KBM-7 (cell line): ENCODE measurements around the gene RNF186.

Source experiments
- DNase-seq: peaks from one replicate; pipeline ENCODE4 v3.0.0-alpha.2; 2015
- in situ Hi-C: fragments of 300-500 bp; cut with MboI; formaldehyde crosslinking; loops from 2 replicates; pipeline ENCODE4 v1.14.3; 2020; ENCODE audit warnings: low sequenced_read_pairs, low pct_unique_long_range_greater_than_20kb, mixed read lengths

The RNF186 gene

DNA sequence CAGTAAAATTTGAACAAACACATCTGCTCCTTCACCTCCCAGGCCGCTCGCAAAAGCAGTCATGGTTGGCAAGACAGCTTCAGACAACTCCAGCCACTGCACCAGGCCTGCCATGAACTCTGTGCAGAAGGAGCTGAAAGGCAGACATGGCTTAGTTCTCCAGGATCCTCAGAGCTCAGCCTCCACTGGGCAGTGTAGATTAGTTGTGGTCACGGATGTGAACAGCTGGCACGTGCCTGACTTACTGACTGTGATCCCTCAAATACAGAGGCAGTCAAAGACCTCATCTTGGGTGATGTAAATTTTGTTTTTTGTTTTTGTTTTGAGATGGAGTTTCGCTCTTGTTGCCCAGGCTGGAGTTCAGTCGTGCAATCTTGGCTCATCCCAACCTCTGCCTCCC, 43.7 kb downstream of the RNF186 start:
- no peak for DNase-seq
- in situ Hi-C loops, result no loop called here

DNA sequence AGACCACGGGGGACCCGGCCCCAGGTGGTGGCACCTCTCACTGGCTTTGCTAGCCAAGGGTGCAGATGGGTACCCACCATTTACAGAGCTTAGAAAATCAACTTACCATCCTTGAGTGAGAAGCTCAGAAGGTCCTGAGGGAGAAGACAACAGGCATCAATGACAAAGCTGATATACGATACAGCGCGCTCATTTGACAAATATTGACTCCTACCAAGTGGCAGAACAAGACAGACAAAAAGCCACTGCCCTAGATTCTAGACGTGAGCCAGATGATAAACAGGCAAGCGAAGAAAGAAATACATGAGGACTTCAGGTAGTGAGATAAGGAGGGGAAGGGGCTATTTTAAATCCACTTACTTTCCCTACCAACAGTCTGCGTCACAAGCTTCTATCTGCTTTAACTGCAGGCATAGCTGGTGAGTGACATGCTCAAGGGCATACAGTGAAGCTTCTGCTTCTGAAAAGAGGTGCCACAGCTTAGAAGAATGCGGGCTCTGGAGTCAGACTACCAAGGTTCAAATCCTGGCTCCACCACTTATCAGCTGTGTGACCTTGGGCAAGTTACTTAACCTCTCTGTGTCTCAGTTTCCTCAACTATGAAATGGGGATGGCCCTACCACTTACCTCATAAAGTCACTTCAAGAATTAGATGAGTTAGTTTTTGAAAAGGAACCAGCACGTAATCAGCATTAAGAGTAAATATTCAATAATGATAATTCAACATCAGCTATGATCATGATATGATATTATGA, 44.5 kb downstream of the RNF186 start:
- in situ Hi-C loops, result no loop called here
- DNase-seq, result no peak

GRCh38 chr1:19769211-19769932, 45.7 kb downstream of the RNF186 start:
- in situ Hi-C loops, result no loop called here
- DNase-seq, result no peak

- DNase-seq, result no peak
- in situ Hi-C loops, result no loop called here
These were observed 46.5 kb downstream of the RNF186 start for GRCh38 chr1:19768353-19769210.

DNA sequence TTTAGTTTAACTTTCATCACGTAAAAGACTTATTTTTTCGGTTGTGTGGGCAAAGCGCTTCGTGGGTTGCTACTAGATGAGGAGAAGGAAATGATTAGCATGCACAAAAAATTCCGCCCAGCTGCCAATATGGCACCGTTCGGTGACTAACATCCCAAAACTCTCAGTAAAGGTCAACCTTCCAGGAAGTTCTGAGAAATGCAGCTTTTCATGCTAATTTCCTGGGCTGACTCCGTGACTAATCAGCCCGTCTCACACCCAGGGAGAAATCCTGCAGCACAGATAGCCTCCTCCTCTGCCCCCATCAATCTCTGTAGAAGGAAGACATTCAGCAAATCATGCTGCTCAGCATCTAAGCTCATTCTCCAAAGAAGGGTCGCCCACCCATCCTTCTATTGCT, 49.5 kb downstream of the RNF186 start:
- DNase-seq, result no peak
- in situ Hi-C loops, result no loop called here

DNA sequence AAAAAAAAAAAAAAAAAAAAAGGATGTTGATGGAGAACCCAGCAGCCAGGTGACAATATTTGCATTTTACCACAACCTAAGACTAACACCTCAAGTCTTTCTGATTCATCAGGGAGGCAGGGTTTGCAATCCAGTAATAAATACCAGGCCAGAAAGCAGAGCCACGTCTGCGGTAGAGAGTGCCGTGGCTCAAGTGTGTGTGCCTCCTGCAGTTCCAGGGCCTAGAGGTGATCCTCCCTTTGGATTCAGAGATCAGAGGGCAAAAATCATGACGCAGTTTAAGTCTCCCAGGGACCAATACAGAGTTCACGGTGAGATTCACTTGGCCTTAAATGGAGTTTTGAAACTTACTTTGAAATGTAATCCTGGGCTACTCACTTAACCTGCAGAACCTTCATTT, 50.2 kb downstream of the RNF186 start:
- no peak for DNase-seq
- in situ Hi-C loops, result no loop called here
